COLO829 (cell line): ENCODE data around the gene PID1.

Source experiments
- DNase-seq: peaks from one replicate; pipeline ENCODE4 v3.0.0; 2012; ENCODE audit warnings: low spot score

PID1 gene

DNA sequence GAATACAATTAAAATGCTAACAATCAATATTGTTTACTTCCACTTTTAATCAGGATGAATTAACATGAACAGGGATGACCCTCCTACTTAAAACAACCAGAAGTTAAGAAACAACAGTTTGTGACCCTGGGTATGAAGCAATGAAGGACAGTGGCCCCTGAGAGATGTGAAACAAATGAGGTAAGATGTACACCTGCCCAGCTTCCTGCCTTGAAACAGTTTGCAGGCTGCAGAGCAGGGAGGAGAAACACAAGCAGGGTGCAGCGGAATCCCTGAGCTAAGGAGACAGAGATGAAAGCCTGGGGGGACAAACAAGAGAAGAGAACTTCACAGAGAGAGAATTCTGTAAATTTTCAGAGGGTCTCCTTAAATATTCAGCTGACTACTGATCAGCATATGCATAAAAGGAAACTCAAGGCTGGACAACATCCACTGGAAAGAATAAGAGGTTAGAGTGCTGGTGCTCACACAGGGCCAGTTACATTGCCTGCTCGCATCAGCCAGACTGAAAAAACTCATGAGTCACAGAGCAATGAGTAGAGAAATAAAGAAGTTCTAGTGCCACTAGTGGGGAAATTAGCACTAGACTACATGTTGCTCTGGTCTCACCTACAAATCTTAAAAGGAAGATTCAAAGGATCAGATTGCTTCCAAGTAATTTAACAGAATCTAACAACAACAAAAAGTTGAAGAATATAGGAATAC lies 106.4 kb downstream of the PID1 start:
- DNase-seq: no peak

DNA sequence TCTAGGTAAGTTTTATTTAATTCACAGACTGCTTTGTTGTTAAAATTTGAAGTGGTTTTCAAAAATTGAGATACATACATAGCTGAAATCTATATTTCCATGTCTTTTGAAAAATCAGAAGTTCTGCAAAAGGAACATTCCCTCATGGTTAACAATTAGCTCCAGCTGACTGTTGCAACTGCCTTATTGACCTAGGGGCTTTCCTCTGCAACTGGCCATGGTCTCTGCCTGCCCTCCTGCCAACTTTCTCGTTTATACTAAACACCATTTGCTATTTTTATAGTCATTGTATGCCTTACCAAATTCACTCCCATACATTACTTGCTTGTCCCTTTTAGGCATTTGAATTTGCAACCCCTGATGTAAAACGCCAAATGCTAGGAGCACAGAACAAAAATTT lies 107.2 kb downstream of the PID1 start:
- no peak for DNase-seq

- DNase-seq: no peak
Observed at GRCh38 chr2:229162015-229162414, 109.1 kb downstream of the PID1 start.

DNA sequence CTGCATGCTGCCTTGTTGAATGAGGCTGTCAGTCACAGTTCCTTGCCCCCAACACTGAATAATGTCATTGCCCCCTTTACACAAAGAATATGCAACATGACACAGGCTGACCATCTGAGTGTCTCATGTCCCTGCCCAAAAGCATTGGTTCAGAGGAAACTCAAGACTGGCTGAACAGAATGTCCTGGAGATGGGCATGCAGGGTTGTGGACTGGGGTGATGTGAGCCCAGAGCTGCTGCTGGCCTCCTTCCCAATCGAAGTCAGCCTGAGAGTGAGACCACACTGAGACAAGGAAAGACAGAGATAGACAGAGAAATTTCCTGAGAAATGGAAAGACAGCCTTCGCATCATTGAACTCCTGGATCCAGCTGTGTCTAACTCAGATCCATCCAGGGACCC lies 110.1 kb downstream of the PID1 start:
- no peak for DNase-seq

GRCh38 chr2:229160180-229160579 lies 110.9 kb downstream of the PID1 start:
- DNase-seq: no peak

DNA sequence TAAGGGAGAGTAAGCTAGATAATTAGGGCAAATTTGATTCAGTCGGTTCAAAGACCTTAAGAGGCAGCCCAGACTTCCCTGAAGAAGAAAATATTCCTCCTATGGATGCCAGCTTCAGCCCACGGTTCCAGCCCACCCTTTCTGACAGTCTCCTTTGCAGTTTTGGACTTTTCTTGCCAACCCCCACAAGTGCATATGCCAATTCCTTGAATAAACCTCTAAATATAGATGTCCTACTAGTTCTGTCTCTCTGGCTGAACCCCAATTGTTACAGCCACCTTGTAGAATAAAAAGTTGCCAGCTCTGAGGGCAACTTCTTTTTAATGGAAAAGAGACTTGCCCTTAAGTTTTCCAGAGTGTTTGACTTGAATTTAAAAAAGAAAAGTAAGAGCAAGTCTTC lies 111.7 kb downstream of the PID1 start:
- no peak for DNase-seq

DNA sequence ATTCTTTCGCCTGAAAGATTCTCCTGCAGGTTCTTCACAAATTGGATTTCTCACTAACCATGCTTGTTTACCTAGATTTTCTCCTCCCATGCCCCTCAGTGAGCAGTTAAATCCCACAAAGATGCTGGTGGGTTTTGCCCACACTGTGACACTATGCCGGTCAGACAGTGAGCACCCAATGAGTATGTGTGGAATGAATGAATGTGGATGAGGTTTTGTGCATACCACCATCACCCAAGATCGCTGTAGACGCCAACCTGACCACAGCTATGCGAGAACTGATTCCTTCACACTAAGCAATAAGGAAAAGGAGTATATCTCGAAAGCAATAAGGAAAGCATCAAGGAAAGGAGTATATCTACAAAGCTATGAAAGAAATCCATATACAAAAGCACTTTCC lies 116.7 kb downstream of the PID1 start:
- no peak for DNase-seq

DNA sequence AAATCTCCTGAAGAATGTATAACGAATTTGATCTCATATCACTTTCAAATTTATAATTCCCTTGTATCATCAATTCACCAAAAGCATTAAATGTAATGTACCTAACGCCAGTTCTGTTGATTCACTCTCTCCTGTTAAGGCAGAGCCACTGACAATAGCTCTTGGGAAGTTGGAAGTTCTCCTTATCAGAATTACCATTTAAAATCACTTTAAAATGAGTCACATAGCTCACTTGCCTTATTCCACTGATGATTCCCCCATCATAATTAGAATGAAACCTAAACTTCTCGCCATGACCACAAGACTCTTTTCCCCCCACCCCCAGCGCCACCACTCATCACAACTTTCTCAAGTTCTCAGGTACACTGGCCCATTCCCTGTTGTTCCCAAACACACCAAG lies 117.1 kb downstream of the PID1 start:
- DNase-seq: no peak

- DNase-seq: no peak
Observed at GRCh38 chr2:229153267-229153666, 117.8 kb downstream of the PID1 start.

DNA sequence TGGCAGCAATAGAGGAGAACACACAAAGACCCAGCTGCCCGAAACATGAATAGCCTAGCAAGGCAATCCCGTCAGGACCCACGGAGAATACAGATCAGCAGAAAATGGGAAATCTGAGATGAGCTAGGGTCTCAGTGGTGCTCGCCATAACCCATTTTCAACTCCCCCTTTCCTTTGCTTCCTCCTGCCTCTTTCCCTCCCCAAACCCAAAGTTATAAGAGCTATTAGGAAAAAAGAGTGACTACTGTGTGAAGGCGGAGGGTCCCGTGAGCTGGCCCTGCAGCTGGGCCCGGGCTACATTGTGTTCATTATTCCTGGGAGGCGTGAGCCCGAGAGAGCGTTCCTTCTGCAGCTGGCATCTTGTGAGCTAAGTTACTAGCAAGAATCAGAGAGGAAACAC lies 118.4 kb downstream of the PID1 start:
- DNase-seq: no peak

DNA sequence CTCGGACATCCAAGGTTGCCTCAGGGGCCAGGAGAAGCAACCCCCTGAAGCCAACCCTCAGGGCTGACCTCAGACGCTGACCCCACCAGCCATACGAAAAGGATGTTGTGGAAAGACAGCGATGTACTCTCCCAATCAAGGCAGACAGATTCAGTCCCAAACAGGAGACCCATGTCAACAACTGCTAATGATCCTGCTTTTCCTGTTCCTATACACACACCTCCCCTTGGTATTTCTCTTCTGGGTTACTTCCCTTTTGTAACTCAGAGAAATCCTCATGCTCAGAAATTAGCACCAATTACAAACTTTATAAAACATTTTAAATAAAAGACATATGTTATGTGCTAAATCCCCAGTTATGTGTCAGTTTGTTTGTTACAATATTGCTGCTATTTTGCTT lies 120.8 kb downstream of the PID1 start:
- no peak for DNase-seq

GRCh38 chr2:229141424-229142025 lies 129.6 kb downstream of the PID1 start:
- no peak for DNase-seq

DNA sequence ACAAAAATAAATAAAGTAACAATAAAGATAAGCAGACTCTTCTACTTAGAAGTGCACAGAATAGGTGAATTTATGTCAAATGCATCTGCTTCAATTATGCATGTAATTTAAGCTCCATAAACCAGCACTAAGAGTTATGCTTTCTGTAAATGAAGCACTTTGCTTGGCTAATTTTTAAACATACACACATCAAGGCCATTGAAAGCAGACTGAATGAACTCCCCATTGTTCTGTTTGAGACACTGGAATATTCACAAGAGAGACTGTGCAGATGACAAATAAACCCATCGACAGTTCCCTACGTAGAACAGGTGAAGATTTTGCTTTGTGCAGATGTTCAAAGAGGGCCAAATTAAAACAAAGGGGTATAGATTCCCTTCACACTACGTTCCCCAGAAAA lies 133.4 kb downstream of the PID1 start:
- no peak for DNase-seq

DNA sequence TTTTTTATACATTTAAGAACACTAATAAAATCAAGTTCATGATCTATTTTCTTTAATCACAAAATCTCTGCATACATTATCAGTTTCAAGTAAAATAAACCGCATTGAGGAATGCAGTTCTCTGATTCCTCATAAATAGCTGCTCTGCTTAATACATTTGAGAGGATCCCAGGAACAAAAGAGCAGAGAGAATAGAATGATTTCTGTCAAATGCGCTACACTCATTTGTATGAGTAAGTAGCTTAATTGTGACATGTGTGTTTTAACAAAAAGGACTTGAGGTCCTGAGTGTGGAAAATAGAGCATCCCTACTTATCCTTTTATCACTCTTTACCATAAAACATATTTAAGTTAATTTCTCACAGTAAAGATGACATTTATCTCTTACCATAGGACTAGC lies 134.0 kb downstream of the PID1 start:
- DNase-seq: no peak

GRCh38 chr2:229133155-229133772 lies 137.8 kb downstream of the PID1 start:
- DNase-seq: peak; percentile 41

DNA sequence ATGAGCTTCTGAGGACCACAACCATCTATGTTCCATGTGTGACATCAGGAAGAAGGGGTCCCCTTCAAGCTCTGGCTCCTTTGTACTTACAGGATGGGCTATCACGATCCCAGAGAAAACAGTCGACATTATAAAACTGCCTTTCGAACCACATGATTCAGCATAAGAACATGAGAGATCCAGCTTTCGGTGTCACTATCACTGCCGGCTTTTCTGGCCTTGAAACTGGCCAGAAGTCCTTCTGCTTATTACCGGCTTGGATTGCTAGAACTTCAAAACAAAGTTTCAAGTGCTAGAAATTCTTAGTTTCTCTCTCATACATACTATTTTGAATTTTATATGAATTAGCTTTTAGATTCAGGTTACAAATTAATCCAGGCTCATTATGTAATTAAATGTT lies 138.9 kb downstream of the PID1 start:
- no peak for DNase-seq

DNA sequence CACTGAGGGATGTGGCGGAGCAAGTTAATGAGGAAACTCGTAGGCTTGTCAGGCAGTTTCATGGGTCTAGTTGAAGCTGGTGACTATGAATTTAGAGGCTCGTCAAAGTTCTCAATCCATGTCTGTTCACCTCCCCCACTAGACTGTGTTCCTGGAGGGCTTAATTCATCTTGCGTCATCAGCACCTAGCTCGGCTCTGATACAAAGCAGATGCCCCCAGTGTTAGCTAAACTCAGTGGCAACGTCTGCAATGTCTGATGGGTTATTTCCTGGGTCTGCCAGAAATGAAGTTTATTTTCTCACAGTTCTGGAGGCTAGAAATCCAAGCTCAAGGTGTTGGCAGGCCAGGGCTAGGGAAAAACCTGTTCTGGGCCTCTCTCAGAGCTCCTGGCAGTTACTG lies 140.6 kb downstream of the PID1 start:
- no peak for DNase-seq

DNA sequence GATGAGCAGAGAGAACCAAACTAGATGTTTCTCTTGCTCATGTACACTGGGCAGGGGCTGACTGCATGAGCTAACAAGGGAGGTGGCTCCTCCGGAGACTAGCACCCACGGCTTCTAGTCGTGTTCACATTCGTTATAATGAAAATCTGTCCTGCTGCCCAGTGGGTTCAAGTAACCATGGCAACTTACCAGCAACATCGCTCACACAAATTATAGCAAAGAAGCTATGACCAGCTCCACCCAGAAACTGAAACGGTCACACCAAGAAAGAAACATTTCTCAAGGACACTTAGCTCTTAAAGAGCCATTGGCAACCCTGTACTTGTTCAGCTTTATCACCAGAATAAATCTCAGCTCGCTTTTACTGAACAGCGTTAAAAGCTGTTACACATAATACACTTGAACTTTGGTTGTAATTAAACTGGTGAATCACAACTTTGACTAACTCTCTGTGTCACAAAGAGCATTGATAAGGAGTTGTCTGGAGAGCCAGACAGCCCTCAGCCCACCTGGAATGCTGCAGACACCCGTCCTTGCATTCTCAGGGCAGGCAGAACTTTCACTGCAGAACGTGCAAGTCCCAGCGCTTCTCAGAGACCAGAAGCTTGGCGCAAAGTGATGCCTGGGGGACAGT lies 141.2 kb downstream of the PID1 start:
- DNase-seq: no peak

DNA sequence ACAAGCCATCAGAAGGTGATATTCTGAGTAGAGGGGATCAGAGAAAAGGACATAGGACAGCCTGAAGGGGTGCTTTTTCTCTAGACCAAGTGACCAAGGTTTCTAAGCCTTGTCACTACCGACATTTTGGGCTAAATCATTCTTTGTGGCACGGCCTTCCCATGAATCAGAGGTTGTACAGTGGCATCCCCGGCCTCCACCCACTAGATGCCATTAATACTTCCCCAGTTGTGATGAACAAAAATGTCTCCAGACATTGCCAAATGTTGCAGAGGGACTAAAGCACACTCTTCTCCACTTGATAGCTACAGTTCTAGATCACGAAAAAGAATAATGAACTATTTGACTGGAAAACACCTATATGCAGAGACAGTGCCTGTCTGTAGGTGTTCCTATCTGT lies 143.6 kb downstream of the PID1 start:
- no peak for DNase-seq

DNA sequence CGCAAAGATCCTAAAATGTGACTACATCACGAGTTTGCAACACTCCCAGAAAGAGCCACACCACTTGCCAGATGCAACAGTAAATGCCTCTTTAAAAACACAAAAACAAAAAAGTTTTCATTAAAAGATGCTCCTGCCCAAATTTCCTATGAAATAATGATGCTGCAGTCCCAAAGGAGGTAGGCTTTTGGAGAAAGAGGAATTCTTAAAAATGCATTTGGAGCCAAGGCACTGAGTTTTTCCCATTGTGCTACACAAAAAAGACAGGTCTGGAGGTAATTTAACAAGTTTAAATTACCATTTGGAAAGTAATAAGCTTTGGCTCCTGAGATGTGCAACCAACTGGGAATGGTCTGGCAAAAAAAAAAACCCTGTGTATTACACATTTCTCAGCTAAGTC lies 145.0 kb downstream of the PID1 start:
- DNase-seq: no peak

DNA sequence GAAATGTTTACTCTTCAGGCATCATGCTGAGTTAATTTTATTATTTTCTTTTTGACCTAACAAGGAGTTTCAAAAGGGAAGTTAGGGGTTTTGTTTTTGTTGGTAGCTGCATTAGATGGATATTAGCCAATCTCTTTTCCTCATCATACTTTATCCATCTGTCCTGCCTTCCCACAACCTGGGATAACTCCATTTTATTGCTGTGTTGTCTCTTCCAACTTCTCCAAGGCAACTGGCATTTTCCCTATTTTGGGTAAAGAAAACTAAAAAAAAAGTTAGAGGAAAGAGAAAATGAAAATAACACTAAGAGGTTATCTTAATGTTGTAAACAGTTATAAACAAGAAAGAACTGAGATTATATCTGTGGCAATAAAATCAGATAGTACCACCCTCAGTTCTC lies 147.0 kb downstream of the PID1 start:
- no peak for DNase-seq

- no peak for DNase-seq
Observed at GRCh38 chr2:229118927-229119326, 152.2 kb downstream of the PID1 start.

DNA sequence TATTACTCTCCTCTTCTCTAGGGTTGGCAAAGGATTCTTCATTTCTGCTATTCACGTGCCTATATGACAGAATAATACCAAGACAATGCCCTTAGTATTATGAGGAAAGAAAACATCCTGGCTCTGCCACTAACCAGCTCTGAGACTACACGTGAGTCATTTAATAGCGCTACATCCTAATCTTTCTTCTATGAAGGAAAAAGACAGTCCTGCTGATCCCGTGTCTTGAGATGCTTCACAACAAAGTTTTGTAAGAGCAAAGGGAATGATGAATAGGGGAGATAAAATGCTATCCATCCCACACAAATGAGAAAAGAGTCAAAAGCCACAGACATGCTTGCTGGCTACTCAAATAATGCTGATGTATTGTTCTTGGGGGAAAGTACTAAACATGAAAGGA lies 152.8 kb downstream of the PID1 start:
- DNase-seq: peak; percentile 7
